ENCODE results near the gene PRDM5. TPM values are rescaled to one million over a fixed set of nuclear protein-coding genes. Genes with fewer than 3 reads are reported as not detected.

PRDM5 gene
- total RNA-seq, 6 experiments from 2014 or later = 0.20 to 0.64 (median 0.36) TPM

GRCh38 chr4:120694973-120695372 lies 227.6 kb downstream of the PRDM5 start:
- WGBS (ENCODE audit: insufficient coverage, low coverage, low lambda C conversion rate, missing lambda C conversion rate) = 40% methylated on average over 2 of the region's 2 CpGs
- intact Hi-C loops (cut with DNase I) = no loop called here
- Histone ChIP-seq H3K27ac (no peak overlapping the region), H3K9me3 (no peaks in the 10 kb centered on the region), H3K27me3 (peaks cover 0 to 4% of the 10 kb centered on the region in 2 donors), H3K36me3 (no peaks in the 10 kb centered on the region), H3K4me3 (no peak overlapping the region), H3K4me1 (no peaks in the 10 kb centered on the region)
- no peak for TF ChIP-seq CTCF (IDR thresholded peaks at IDR 0.05)
- no peak for TF ChIP-seq POLR2A (IDR thresholded peaks at IDR 0.05)
- ATAC-seq (no peak), DNase-seq (no peak)

- Histone ChIP-seq H3K36me3 (no peaks in the 10 kb centered on the region), H3K27ac (no peak overlapping the region), H3K27me3 (peaks cover 0 to 4% of the 10 kb centered on the region in 2 donors), H3K9me3 (no peaks in the 10 kb centered on the region), H3K4me3 (no peak overlapping the region), H3K4me1 (no peaks in the 10 kb centered on the region)
- TF ChIP-seq POLR2A (IDR thresholded peaks at IDR 0.05) = no peak
- DNase-seq = no peak
- intact Hi-C loops (cut with DNase I) = no loop called here
- ATAC-seq = no peak
These were observed 228.7 kb downstream of the PRDM5 start for GRCh38 chr4:120693816-120694215.

DNA sequence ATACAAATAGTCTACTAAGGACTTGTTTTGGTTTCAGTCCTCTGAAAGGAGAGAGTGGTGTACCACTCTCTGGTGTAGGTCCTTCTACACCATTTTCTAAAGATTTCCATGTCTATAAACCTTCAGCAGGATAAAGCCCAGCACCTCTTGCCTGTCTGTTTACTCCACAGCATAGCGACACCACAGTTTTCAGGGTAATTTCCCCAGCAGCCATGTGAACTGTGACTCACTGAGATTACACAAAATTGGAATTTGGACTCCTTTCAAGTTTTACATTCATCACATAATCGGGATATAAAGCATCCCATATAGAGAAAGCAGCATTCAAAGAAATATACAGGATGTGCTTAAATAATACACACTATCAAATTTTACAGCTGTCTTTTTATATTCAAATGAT lies 229.6 kb downstream of the PRDM5 start:
- WGBS (ENCODE audit: insufficient coverage, low coverage, low lambda C conversion rate, missing lambda C conversion rate) = 24% methylated on average over 2 of the region's 2 CpGs
- DNase-seq (no peak), ATAC-seq (peak in 1 of 4 donors; percentile 77)
- no peaks in the 10 kb centered on the region for H3K36me3 ChIP-seq
- intact Hi-C loops (cut with DNase I) = no loop called here
- no peaks in the 10 kb centered on the region for H3K4me1 ChIP-seq
- H3K9me3 ChIP-seq = no peaks in the 10 kb centered on the region
- TF ChIP-seq CTCF (IDR thresholded peaks at IDR 0.05) = no peak
- no peak overlapping the region for H3K27ac ChIP-seq
- peaks cover 0 to 4% of the 10 kb centered on the region in 2 donors for H3K27me3 ChIP-seq
- H3K4me3 ChIP-seq = no peak overlapping the region

GRCh38 chr4:120691536-120691935 lies 231.0 kb downstream of the PRDM5 start:
- TF ChIP-seq CTCF (IDR thresholded peaks at IDR 0.05) = no peak
- TF ChIP-seq POLR2A (IDR thresholded peaks at IDR 0.05) = no peak
- Histone ChIP-seq H3K36me3 (no peaks in the 10 kb centered on the region), H3K27ac (no peak overlapping the region), H3K27me3 (peaks cover 0 to 4% of the 10 kb centered on the region in 2 donors), H3K9me3 (no peaks in the 10 kb centered on the region), H3K4me1 (no peaks in the 10 kb centered on the region), H3K4me3 (no peak overlapping the region)
- intact Hi-C loops (cut with DNase I) = no loop called here
- no peak for ATAC-seq
- DNase-seq = no peak

- Histone ChIP-seq H3K9me3 (no peaks in the 10 kb centered on the region), H3K4me3 (no peak overlapping the region), H3K27me3 (peaks cover 0 to 4% of the 10 kb centered on the region in 2 donors), H3K27ac (no peak overlapping the region), H3K36me3 (no peaks in the 10 kb centered on the region), H3K4me1 (no peaks in the 10 kb centered on the region)
- intact Hi-C loops (cut with DNase I) = no loop called here
- ATAC-seq = no peak
- DNase-seq = no peak
- TF ChIP-seq POLR2A (IDR thresholded peaks at IDR 0.05) (no peak), CTCF (IDR thresholded peaks at IDR 0.05) (no peak)
These were observed 231.4 kb downstream of the PRDM5 start for GRCh38 chr4:120691106-120691505.

Data from right lobe of liver (tissue), 6 donors.